Adrenal gland (tissue), 12 donors: ENCODE data around the gene IPPK. TPM values are rescaled to one million over a fixed set of nuclear protein-coding genes. Genes with fewer than 3 reads are reported as not detected.
A peak's percentile ranks its signal among the peaks of the same experiment; 100 is the strongest.

ENCODE experiments used
- DNase-seq, 7 donors: peaks; one replicate each; pipeline ENCODE4 v3.0.0-alpha.2; 2019 to 2020
- H3K27ac ChIP-seq, 5 donors: fragments of 200-600 bp; sonication (generic) in 4 of 5; 1 replicate in 3 of 5; 2 replicates in 2 of 5; pipeline versions ENCODE4 v1.5.1 to v1.8.0; 2016 to 2020; ENCODE audit warnings: mild to moderate bottlenecking in 1 of 5
- H3K27me3 ChIP-seq: fragments of 200-600 bp; 2 replicates; pipeline ENCODE4 v1.8.0; 2021
- H3K36me3 ChIP-seq, 2 donors: fragments of 200-600 bp; replicated peaks in 1 of 2; 1 replicate in 1 of 2; 2 replicates in 1 of 2; pipeline versions ENCODE4 v1.5.1 to v1.8.0; 2018 to 2022
- H3K4me1 ChIP-seq, 2 donors: fragments of 200-600 bp; replicated peaks in 1 of 2; 1 replicate in 1 of 2; 2 replicates in 1 of 2; pipeline versions ENCODE4 v1.5.1 to v1.8.0; 2018 to 2021
- H3K4me3 ChIP-seq, 4 donors: fragments of 200-600 bp; sonication (generic) in 3 of 4; one replicate each; pipeline ENCODE4 v1.5.1; 2016 to 2018
- H3K9me3 ChIP-seq, 3 donors: fragments of 200-600 bp; sonication (generic) in 1 of 3; replicated peaks in 1 of 3; 1 replicate in 2 of 3; 2 replicates in 1 of 3; pipeline versions ENCODE4 v1.5.1 to v1.8.0; 2016 to 2021
- POLR2A ChIP-seq, 2 donors: fragments of 450-650 bp; IDR thresholded peaks; one replicate each; pipeline ENCODE4 v1.6.1; 2017; ENCODE audit warnings: antibody characterized with exemption in 2 of 2, mild to moderate bottlenecking in 2 of 2, moderate library complexity in 1 of 2
- WGBS, 4 donors: extraction: QIAGEN DNeasy Blood & Tissue Kit in 2 of 4; methylation state at CpG; one replicate each; pipeline versions ENCODE4 v1.1.5 to v1.1.7; 2013 to 2017; 5-methylcytosine and 5-hydroxymethylcytosine counted together
- intact Hi-C, 2 donors: fragments of 100-400 bp; cut with DNase I; formaldehyde crosslinking; loops; one replicate each; pipeline versions ENCODE4 v1.14.1 to v1.15.0; 2022 to 2023
- polyA plus RNA-seq, 3 donors: library from polyadenylated mRNA; stranded (reverse); fragments of 200-250 nt in 2 of 3; fragments of 350-450 nt in 1 of 3; fragmentation: Illumina TruSeq in 1 of 3; extraction: RNeasy Lipid Tissue Mini Kit (QIAGEN cat#74804) in 1 of 3; gene quantifications; one replicate each; pipeline ENCODE4 v1.2.3, GENCODE V29; 2013 to 2014
- total RNA-seq, 9 donors: library from RNA; depleted of rRNA in 4 of 9; stranded (reverse); fragments of >200 nt in 4 of 9; fragments of 120-200 nt in 1 of 9; fragmentation: NEBNext Ultra II Directional in 1 of 9; extraction: Animal tissue kit (Norgen Biotek cat#: 25700) in 1 of 9; gene quantifications; one replicate each; pipeline versions ENCODE4 v1.1.0 to v1.2.4, GENCODE V29; 2013 to 2023
- TF ChIP-seq, protein P1 (sequence below), 6 experiments: fragments of 450-650 bp in 4 of 6; fragments of 200-600 bp in 2 of 6; sonication (generic) in 1 of 6; IDR thresholded peaks; 1 replicate in 5 of 6; 2 replicates in 1 of 6; pipeline versions ENCODE4 v1.5.1 to v1.8.0; 2016 to 2021; ENCODE audit warnings: antibody characterized with exemption in 6 of 6, mild to moderate bottlenecking in 2 of 6, moderate library complexity in 1 of 6
- donor health status: healthy with polysubstance abuse.
- donor health status: Bipolar disorder and iron deficiency.
- donor health status: DM: yes; HTN: yes; CAD: no.
- donor health status: DM: no; HTN: no; CAD: no.
- donor health status: DM: no; HTN: no; CAD: no.
- donor health status: DM: yes; HTN: yes; CAD: no.

Gene IPPK
- total and polyA plus RNA-seq, 12 donors: 2.9 to 22.2 (median 9.0) TPM

DNA sequence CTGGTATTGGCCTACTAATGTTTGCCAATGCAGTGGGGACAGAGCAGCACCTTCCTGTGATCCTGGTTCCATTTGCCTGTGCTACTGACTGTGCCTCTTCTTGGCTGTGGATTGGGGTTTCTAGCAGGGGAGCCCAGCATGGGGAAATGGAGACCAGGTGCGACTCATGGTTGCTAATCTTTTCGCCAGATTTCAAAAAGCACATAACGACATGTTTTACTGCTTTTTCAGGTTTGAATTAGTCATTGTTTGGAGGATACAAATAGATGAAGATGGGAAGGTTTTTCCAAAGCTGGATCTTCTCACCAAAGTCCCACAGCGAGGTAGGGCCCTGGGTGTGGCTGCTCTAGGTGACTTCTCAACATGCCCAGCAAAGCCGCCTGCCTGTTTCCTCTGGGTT, 57.6 kb downstream of the IPPK start:
- DNase-seq: no peak
- Histone ChIP-seq H3K27me3 (no peaks in the 10 kb centered on the region), H3K27ac (no peak overlapping the region), H3K4me1 (peaks cover 4 to 33% of the 10 kb centered on the region in 2 donors), H3K9me3 (no peaks in the 10 kb centered on the region), H3K4me3 (no peak overlapping the region), H3K36me3 (peaks cover 0 to 14% of the 10 kb centered on the region in 2 donors)
- WGBS, 4 donors: 95 to 99% (median 97%) methylated on average over 4 to 5 of the region's 5 CpGs
- TF ChIP-seq, protein P1, sequence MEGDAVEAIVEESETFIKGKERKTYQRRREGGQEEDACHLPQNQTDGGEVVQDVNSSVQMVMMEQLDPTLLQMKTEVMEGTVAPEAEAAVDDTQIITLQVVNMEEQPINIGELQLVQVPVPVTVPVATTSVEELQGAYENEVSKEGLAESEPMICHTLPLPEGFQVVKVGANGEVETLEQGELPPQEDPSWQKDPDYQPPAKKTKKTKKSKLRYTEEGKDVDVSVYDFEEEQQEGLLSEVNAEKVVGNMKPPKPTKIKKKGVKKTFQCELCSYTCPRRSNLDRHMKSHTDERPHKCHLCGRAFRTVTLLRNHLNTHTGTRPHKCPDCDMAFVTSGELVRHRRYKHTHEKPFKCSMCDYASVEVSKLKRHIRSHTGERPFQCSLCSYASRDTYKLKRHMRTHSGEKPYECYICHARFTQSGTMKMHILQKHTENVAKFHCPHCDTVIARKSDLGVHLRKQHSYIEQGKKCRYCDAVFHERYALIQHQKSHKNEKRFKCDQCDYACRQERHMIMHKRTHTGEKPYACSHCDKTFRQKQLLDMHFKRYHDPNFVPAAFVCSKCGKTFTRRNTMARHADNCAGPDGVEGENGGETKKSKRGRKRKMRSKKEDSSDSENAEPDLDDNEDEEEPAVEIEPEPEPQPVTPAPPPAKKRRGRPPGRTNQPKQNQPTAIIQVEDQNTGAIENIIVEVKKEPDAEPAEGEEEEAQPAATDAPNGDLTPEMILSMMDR (IDR thresholded peaks at IDR 0.05): no peak
- TF ChIP-seq POLR2A (IDR thresholded peaks at IDR 0.05): no peak
- intact Hi-C loops: no loop called here

DNA sequence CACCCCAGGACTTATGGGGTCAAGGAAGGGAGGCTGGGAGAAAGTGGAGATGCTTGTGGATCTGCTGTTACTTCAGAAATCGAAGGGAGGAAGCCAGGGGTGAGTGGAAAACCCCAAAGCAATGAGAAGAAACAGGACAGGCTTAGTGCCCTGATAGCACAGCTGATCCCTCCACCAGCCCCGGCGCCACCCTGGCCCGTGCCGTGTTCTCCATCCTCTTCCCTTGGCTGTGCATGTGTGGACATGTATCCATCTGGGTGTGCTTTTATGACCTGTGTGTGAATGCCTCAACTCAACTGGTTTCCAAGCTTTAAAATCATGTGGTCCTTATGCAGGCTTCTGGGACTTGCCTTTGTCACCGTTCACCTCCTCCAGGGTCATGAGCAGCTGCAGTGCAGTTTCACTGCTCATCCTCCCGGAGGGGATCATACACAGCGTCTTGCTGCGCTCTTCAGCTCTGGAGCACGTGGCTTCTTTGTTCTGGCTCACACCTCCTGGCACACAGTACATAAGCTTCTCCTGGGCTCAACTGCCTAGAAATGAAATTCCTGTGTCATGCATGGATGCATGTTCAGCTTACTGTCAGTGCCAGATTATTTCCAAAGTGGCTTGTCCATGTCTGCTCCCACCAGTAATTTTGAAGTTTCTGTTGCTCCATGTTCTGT, 58.2 kb downstream of the IPPK start:
- H3K36me3 ChIP-seq: peaks cover 0 to 14% of the 10 kb centered on the region in 2 donors
- H3K4me3 ChIP-seq: no peak overlapping the region
- H3K27me3 ChIP-seq: no peaks in the 10 kb centered on the region
- TF ChIP-seq, protein P1 (IDR thresholded peaks at IDR 0.05): no peak
- no peak for TF ChIP-seq POLR2A (IDR thresholded peaks at IDR 0.05)
- H3K9me3 ChIP-seq: no peaks in the 10 kb centered on the region
- H3K27ac ChIP-seq: no peak overlapping the region
- DNase-seq: no peak
- whole genome bisulfite sequencing, 4 donors: 85 to 96% (median 92%) methylated on average over 10 of the region's 10 CpGs
- intact Hi-C loops: no loop called here
- H3K4me1 ChIP-seq: peaks cover 0 to 28% of the 10 kb centered on the region in 2 donors

DNA sequence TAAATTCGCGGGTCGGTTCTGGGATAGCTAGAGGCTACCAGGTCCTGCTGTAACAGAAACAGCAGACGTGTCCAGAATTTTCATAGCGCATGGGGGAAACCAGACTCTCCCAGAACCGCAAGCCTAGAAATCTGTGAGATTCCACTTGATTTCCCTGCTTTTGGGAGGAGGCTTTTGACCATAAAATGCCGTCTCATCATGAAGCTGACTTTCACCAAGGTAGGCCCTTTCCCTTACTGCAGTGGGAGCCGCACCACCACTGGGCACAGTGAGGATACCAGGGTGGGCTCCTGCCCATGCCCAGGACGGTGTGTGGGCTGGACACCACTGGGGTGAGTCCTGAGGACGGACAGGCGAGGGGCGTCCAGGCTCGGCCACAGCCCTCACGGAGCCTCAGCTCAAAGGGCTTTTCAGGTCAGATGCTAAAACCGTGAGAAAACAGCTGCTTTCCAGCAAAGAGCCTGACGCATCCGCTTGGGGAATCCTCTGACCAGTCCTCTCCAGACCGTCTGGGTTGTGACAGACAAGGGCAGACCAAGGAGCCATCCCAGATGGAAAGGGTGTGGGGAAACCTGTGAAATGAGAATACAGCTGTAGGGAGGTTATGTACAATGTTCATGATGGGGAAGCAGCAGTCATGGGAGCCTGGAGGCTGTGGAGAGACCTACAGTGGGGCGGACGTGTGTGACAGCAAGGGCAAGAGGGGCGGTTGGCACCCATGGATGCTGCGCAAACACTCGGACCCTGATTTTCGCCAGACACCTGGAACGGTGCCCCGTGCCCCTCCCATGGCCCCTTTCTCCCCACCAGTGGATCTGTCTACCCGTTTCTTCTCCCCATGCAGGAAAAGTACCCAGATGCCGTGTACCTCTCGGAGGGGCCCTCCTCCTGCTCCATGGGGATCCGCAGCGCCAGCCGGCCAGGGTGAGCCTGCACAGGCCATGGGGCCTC, 59.2 kb downstream of the IPPK start:
- TF ChIP-seq, protein P1 (IDR thresholded peaks at IDR 0.05): no peak
- TF ChIP-seq POLR2A (IDR thresholded peaks at IDR 0.05): no peak
- H3K36me3 ChIP-seq: peaks cover 0 to 14% of the 10 kb centered on the region in 2 donors
- H3K4me3 ChIP-seq: no peak overlapping the region
- WGBS, 4 donors: 89 to 95% (median 93%) methylated on average over 24 to 32 of the region's 32 CpGs
- H3K27me3 ChIP-seq: no peaks in the 10 kb centered on the region
- DNase-seq: no peak
- H3K27ac ChIP-seq: peak overlapping the region in 1 of 5 donors; percentile 17
- H3K9me3 ChIP-seq: no peaks in the 10 kb centered on the region
- intact Hi-C loops: no loop called here
- peaks cover 0 to 19% of the 10 kb centered on the region in 2 donors for H3K4me1 ChIP-seq

DNA sequence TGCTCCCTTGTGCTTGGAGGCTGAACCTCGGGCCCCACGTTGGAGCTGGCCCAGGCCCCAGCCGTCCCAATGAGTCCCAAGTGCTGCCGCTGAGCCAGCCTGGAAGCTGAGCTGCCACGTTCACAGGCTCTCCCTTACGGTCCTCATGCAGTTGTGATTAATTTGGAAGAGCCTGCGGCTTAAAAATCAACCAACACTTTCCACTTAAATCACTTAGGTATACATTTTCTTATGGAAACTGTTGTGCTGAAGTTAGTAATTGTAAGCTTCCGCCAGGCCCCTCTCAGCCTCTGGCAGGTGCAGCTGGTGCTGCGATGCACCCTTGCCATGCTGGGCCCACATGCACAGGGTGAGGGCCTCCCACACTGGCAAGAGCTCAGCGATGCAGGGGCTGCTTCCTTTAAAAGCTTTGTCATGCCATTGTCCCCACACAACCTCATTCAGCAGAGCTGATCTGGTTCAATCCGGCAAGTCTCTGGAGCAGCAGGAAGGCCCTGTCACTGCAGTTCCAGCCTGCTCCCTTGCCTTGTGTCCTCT, 61.0 kb downstream of the IPPK start:
- DNase-seq: no peak
- Histone ChIP-seq H3K4me3 (no peak overlapping the region), H3K9me3 (no peaks in the 10 kb centered on the region), H3K27me3 (no peaks in the 10 kb centered on the region), H3K4me1 (peaks cover 0 to 11% of the 10 kb centered on the region in 2 donors), H3K27ac (peak overlapping the region in 2 of 5 donors; percentile 27 to 60), H3K36me3 (peaks cover 0 to 14% of the 10 kb centered on the region in 2 donors)
- no peak for TF ChIP-seq POLR2A (IDR thresholded peaks at IDR 0.05)
- TF ChIP-seq, protein P1 (IDR thresholded peaks at IDR 0.05): no peak
- 52 to 58% (median 54%) methylated on average over 10 to 11 of the region's 11 CpGs for WGBS, 4 donors
- intact Hi-C loops: no loop called here
